Subcutaneous abdominal adipose tissue (tissue), 5 donors: ENCODE measurements around the gene KRTAP10-4.

Experiments used
- H3K27ac ChIP-seq: one replicate; pipeline ENCODE4 v1.7.0; 2013; ENCODE audit warnings: low read depth, mild to moderate bottlenecking, inconsistent platforms, low read length, moderate library complexity
- H3K27me3 ChIP-seq, 5 donors: one replicate each; pipeline ENCODE4 v1.7.0; 2013; ENCODE audit warnings: low read length in 5 of 5, inconsistent platforms in 1 of 5; ENCODE audit not compliant: control insufficient read depth in 5 of 5, insufficient read depth in 4 of 5
- H3K36me3 ChIP-seq, 5 donors: one replicate each; pipeline ENCODE4 v1.7.0; 2013; ENCODE audit warnings: low read length in 5 of 5; ENCODE audit not compliant: control insufficient read depth in 5 of 5, insufficient read depth in 5 of 5
- H3K4me1 ChIP-seq, 5 donors: one replicate each; pipeline ENCODE4 v1.7.0; 2013; ENCODE audit warnings: low read length in 5 of 5, mild to moderate bottlenecking in 3 of 5, moderate library complexity in 1 of 5; ENCODE audit not compliant: control insufficient read depth in 5 of 5, insufficient read depth in 5 of 5
- H3K4me3 ChIP-seq, 5 donors: one replicate each; pipeline ENCODE4 v1.7.0; 2013; ENCODE audit warnings: low read length in 5 of 5, low read depth in 1 of 5
- H3K9ac ChIP-seq, 5 donors: one replicate each; pipeline ENCODE4 v1.7.0; 2013; ENCODE audit warnings: low read length in 5 of 5, mild to moderate bottlenecking in 4 of 5, moderate library complexity in 3 of 5
- H3K9me3 ChIP-seq, 5 donors: one replicate each; pipeline ENCODE4 v1.7.0; 2013; ENCODE audit warnings: low read length in 5 of 5; ENCODE audit not compliant: control insufficient read depth in 5 of 5
- donor health status: healthy.
- donor health status: healthy.
- donor health status: healthy.
- donor health status: healthy.
- donor health status: healthy.

The KRTAP10-4 gene

DNA sequence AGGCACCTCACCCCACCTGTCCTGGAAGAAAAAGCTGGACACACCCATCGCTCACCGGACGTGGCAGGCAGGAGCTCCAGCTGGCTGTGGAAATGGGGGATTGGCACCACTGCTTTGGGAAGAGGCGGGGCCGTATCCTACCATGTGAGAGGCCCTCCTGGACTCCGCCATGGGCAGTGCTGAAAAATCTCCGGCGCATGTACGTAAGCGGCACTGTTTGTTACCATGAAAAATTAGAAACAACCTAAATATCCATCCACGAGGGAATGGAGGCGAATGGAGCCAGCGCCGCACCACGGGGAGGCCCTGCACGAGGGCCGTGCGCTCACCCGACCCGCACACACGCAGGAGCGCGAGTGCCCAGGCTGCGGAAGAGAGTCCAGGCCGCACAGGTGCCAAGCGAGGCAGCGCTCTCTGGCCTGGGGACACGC is 41.4 kb downstream of the KRTAP10-4 start:
- H3K27me3 ChIP-seq, result peaks cover 4 to 29% (median 21%) of the 10 kb centered on the region in 5 donors
- peaks cover 0 to 5% (median 3%) of the 10 kb centered on the region in 5 donors for H3K4me1 ChIP-seq
- H3K9me3 ChIP-seq, result peaks cover 0 to 20% (median 16%) of the 10 kb centered on the region in 5 donors
- H3K9ac ChIP-seq, result no peak overlapping the region
- no peak overlapping the region for H3K4me3 ChIP-seq
- H3K27ac ChIP-seq, result no peak overlapping the region
- no peaks in the 10 kb centered on the region for H3K36me3 ChIP-seq

DNA sequence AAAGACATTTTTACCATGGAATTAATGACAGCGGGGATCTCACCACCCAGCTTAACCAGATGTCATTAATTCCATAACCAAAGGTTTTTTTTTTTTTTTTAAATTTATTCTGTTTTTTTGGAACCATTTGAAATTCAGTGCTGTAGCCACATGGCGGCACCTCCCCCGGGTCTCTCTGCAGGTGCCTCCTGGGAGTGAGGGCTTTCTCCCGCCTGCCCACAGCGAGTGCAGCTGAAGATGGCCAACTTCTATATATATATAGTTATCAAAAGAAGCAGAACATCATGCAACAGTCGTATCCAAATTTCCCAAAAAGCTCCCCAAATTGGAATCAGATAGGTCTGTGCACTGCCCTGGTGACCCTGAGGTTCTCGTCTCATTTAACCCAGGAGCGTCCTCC is 41.9 kb downstream of the KRTAP10-4 start:
- Histone ChIP-seq H3K36me3 (no peaks in the 10 kb centered on the region), H3K9me3 (peaks cover 0 to 16% (median 12%) of the 10 kb centered on the region in 5 donors), H3K4me3 (no peak overlapping the region), H3K9ac (no peak overlapping the region), H3K27me3 (peaks cover 4 to 29% (median 21%) of the 10 kb centered on the region in 5 donors), H3K27ac (no peak overlapping the region), H3K4me1 (peaks cover 0 to 5% (median 3%) of the 10 kb centered on the region in 5 donors)

DNA sequence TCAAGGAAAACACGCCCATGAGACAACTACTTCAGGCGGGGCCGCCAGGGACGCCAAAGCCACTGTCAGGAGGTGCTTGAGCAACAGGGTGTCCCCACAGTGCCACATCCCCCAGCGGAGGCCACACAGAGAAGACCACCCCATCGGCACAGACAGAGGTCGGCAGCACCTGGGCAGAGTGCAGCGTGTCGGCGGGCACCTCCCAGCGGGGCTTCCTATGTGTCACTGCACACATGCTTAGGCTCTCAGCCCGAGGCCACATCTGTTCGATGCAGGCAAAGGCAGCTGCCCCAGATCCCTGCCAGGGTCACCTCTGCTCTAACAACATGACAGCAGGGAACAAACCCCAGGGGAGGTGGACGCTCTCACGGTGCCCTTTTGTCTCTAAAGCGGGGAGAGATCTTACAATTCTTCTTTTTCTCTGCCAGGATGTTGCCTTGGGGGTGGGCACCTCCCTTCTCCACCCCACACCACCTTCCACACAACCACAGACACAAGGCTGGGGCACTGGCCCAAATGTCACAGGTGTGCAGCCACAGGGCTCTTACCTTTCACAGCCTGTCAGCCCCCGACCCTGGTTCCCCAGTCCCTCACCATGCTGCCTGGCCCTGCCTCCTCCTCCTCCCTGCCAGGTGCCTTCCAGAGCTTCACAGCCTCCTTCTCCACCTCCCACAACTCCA is 42.5 kb downstream of the KRTAP10-4 start:
- Histone ChIP-seq H3K4me1 (peaks cover 0 to 5% (median 3%) of the 10 kb centered on the region in 5 donors), H3K36me3 (no peaks in the 10 kb centered on the region), H3K27ac (no peak overlapping the region), H3K27me3 (peaks cover 4 to 29% (median 21%) of the 10 kb centered on the region in 5 donors), H3K9ac (no peak overlapping the region), H3K9me3 (peaks cover 0 to 13% (median 10%) of the 10 kb centered on the region in 5 donors), H3K4me3 (no peak overlapping the region)

DNA sequence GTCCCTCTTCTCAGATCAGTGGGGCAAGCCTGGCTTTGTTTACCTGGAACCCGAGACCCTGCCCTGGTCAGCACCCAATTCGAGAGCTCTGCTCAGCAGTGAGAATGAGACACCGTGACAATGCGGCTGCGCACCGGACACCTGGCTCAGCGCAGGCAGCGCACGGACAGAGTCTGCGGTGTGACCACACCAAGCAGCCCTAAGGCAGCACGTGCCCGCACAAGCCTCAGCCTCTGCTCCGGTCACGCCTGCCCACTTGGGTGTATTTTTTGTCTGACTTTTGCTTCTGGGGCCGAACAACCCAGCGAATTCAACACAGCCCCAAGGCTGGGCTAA is 43.0 kb downstream of the KRTAP10-4 start:
- Histone ChIP-seq H3K9me3 (peaks cover 0 to 9% (median 6%) of the 10 kb centered on the region in 5 donors), H3K36me3 (no peaks in the 10 kb centered on the region), H3K4me1 (peaks cover 0 to 5% (median 3%) of the 10 kb centered on the region in 5 donors), H3K27me3 (peaks cover 4 to 29% (median 21%) of the 10 kb centered on the region in 5 donors), H3K9ac (no peak overlapping the region), H3K27ac (no peak overlapping the region), H3K4me3 (no peak overlapping the region)

DNA sequence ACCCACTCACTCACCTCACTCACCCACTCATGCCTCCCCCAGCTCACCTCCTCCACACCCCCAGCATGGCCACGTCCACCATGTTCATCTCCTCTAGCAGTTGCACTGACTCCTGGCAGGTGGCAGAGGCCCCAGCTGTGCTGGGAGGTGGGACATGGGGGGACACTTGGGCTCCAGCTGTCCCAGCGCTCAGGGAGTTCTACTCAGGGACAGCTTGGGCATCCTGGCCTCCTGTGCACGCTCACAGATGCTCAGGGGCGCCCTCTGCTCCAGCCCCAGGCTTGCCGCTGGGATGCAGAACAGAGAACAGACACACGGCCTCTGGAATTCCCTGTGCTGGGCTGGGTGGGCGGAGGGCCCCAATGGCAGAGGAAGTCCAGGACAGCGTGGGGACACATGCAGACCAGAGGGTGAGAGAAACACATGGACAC is 43.6 kb downstream of the KRTAP10-4 start:
- H3K36me3 ChIP-seq, result no peaks in the 10 kb centered on the region
- peaks cover 0 to 5% (median 3%) of the 10 kb centered on the region in 5 donors for H3K4me1 ChIP-seq
- peaks cover 4 to 26% (median 17%) of the 10 kb centered on the region in 5 donors for H3K27me3 ChIP-seq
- peaks cover 0 to 4% (median 1%) of the 10 kb centered on the region in 5 donors for H3K9me3 ChIP-seq
- H3K4me3 ChIP-seq, result no peak overlapping the region
- no peak overlapping the region for H3K9ac ChIP-seq
- no peak overlapping the region for H3K27ac ChIP-seq

DNA sequence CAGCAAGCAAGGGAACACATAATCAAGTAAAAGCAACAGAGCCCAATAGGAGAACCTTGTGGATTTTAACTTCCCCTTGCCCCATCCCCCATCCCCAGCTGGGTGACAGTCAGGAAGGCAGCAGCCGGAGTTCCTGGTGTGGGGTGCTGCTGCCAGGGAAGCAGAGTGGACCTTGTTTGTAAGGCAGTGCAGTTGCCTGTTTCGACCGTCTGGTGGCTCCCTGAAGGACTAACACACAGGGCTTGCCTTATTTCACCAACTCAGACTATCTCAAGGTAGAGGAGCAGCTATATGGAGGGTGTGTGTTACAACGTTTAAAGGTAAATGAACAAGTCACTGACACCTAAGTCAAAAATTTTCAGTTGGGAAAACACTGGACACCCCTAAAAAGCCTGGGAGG is 45.0 kb downstream of the KRTAP10-4 start:
- no peaks in the 10 kb centered on the region for H3K36me3 ChIP-seq
- H3K27me3 ChIP-seq, result peaks cover 4 to 18% (median 10%) of the 10 kb centered on the region in 5 donors
- no peak overlapping the region for H3K9ac ChIP-seq
- H3K4me1 ChIP-seq, result peaks cover 0 to 5% (median 3%) of the 10 kb centered on the region in 5 donors
- peaks cover under 1 to 14% (median 6%) of the 10 kb centered on the region in 5 donors for H3K9me3 ChIP-seq
- H3K27ac ChIP-seq, result no peak overlapping the region
- H3K4me3 ChIP-seq, result no peak overlapping the region

DNA sequence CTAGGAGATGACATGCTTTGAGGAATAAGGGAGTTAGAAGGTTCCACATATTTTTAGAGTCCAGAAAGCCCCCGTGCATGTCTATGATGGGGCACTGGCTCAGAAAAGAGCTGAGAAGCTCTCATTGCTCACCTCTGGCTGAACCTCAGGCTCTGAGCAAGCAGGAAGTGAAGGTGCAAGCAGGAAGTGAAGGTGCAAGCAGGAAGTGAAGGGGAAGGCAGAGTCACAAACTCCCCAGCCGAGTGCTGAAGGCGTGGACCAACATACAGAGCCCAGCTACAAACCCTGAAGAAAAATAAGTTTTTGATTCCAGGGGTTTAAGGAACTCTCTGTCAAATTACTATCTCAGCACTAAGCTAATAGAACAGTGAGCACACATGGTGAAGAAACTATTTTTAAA is 45.4 kb downstream of the KRTAP10-4 start:
- H3K9me3 ChIP-seq, result peaks cover 5 to 17% (median 8%) of the 10 kb centered on the region in 5 donors
- no peak overlapping the region for H3K27ac ChIP-seq
- no peak overlapping the region for H3K4me3 ChIP-seq
- H3K9ac ChIP-seq, result no peak overlapping the region
- peaks cover 0 to 5% (median 3%) of the 10 kb centered on the region in 5 donors for H3K4me1 ChIP-seq
- no peaks in the 10 kb centered on the region for H3K36me3 ChIP-seq
- peaks cover 4 to 16% (median 10%) of the 10 kb centered on the region in 5 donors for H3K27me3 ChIP-seq

DNA sequence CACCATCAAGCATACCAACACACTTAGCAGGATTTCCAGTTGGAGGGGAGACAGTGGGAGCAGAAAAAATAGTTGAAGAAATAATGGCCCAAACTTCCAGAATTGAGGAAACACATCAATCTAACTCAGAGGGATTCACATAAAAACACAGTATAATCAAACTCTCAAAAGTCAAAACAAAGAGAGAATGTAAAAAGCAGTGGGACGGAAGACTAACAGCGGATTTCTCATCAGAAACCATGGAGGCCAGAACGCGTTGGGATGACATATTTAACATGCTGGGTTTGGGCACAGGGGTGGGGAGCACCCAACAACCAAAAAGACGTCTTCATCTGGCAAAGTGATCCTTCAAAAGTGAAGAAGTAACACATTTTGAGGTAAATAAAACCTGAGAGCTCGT is 46.4 kb downstream of the KRTAP10-4 start:
- Histone ChIP-seq H3K4me3 (no peak overlapping the region), H3K27ac (no peak overlapping the region), H3K9me3 (peaks cover 7 to 23% (median 17%) of the 10 kb centered on the region in 5 donors), H3K9ac (no peak overlapping the region), H3K4me1 (peaks cover 0 to 5% (median 3%) of the 10 kb centered on the region in 5 donors), H3K36me3 (no peaks in the 10 kb centered on the region), H3K27me3 (peaks cover 4 to 11% (median 5%) of the 10 kb centered on the region in 5 donors)

DNA sequence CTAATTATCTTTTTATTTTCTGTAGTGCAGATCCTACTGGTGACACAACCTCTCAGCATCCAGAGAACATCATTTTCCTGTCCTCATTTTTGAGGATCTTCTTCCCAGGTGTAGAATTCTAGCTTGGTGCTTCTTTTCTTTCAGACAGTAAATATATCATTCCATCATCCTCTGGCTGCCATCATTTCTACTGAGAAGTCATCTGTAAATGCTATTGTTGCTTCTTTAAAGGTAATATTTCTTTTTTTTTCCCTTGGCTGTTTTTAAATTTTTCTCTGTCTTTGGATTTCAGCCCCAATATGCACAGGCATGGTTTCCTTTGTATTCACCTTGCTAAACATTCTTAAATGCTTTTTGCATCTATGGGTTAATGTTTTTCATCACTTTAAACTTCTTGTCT is 50.0 kb downstream of the KRTAP10-4 start:
- peaks cover 11 to 26% (median 12%) of the 10 kb centered on the region in 5 donors for H3K27me3 ChIP-seq
- H3K9ac ChIP-seq, result no peak overlapping the region
- H3K9me3 ChIP-seq, result peaks cover 7 to 26% (median 17%) of the 10 kb centered on the region in 5 donors
- no peak overlapping the region for H3K27ac ChIP-seq
- peaks cover 0 to 8% (median 3%) of the 10 kb centered on the region in 5 donors for H3K4me1 ChIP-seq
- no peak overlapping the region for H3K4me3 ChIP-seq
- H3K36me3 ChIP-seq, result no peaks in the 10 kb centered on the region
